ENCODE results near the gene TRPM4.
A peak's percentile ranks its signal among the peaks of the same experiment; 100 is the strongest.

GRCh38 chr19:49118565-49119410 lies 38.8 kb upstream of the TRPM4 start, which contains the start of gene C19orf73:
- TF ChIP-seq, protein P1, sequence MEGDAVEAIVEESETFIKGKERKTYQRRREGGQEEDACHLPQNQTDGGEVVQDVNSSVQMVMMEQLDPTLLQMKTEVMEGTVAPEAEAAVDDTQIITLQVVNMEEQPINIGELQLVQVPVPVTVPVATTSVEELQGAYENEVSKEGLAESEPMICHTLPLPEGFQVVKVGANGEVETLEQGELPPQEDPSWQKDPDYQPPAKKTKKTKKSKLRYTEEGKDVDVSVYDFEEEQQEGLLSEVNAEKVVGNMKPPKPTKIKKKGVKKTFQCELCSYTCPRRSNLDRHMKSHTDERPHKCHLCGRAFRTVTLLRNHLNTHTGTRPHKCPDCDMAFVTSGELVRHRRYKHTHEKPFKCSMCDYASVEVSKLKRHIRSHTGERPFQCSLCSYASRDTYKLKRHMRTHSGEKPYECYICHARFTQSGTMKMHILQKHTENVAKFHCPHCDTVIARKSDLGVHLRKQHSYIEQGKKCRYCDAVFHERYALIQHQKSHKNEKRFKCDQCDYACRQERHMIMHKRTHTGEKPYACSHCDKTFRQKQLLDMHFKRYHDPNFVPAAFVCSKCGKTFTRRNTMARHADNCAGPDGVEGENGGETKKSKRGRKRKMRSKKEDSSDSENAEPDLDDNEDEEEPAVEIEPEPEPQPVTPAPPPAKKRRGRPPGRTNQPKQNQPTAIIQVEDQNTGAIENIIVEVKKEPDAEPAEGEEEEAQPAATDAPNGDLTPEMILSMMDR (conservative IDR thresholded peaks at IDR 0.05; ENCODE audit: low read length): 0 out of 2 replicates have a peak, but pooled peaks have one; percentile 7
- TF ChIP-seq EZH2phosphoT487 (IDR thresholded peaks at IDR 0.05; ENCODE audit: borderline replicate concordance, low read depth, low read length): no peak

Data from OCI-LY7 (cell line).